K562 (cell line): ENCODE data around the gene PRKG1. TPM values are rescaled to one million over a fixed set of nuclear protein-coding genes. Genes with fewer than 3 reads are reported as not detected.

Source experiments
- E4F1 ChIP-seq: fragments of 250-450 bp; sonication (Bioruptor Pico); IDR thresholded peaks from 2 replicates; pipeline ENCODE4 v1.5.0; 2021; ENCODE audit warnings: mild to moderate bottlenecking, borderline replicate concordance
- NR3C1 ChIP-seq: sonication (generic); formaldehyde crosslinking; IDR thresholded peaks from 2 replicates; pipeline ENCODE4 v1.8.1; 2022; ENCODE audit warnings: missing genetic modification reagents
- TRIM24 ChIP-seq, 2 experiments: fragments of 450-650 bp; IDR thresholded peaks; 2 replicates each; pipeline ENCODE4 v1.6.1; 2016
- ZNF79 ChIP-seq: fragments of 250-450 bp; sonication (Bioruptor Pico); IDR thresholded peaks from 2 replicates; pipeline ENCODE4 v1.4.0; 2020; ENCODE audit warnings: low read depth, mild to moderate bottlenecking, moderate library complexity
- polyA plus RNA-seq, 8 experiments: library from polyadenylated mRNA; depleted of rRNA in 4 of 8; stranded (reverse) in 5 of 8; unstranded in 3 of 8; fragments of >200 nt; fragmentation: Nextera tagmentation in 2 of 8; fragmentation: Illumina TruSeq in 1 of 8; extraction: Ambion mirVana in 2 of 8; extraction: Trizol in 1 of 8; gene quantifications; 2 replicates each; pipeline versions ENCODE4 v1.2.1 to v1.2.3, GENCODE V29; 2011 to 2014; ENCODE audit warnings: inconsistent platforms in 1 of 8, missing spikeins in 1 of 8
- total RNA-seq, 7 experiments: library from RNA; depleted of rRNA in 6 of 7; stranded (reverse); fragments of >200 nt in 6 of 7; fragmentation: Illumina TruSeq in 2 of 7; extraction: Trizol in 2 of 7; gene quantifications; 2 replicates each; pipeline versions ENCODE4 v1.2.1 to v1.2.3, GENCODE V29; 2011 to 2021; ENCODE audit warnings: low replicate concordance in 1 of 7
- TF ChIP-seq, protein P1 (sequence below): fragments of 450-650 bp; formaldehyde crosslinking; conservative IDR thresholded peaks from 2 replicates; pipeline ENCODE4 v1.4.0; 2022; ENCODE audit warnings: mild to moderate bottlenecking, missing genetic modification characterization

PRKG1 gene
- total and polyA plus RNA-seq, 9 of the 15 experiments (the other 6 are each of a cell fraction or from before 2014, with no cell fraction given), result 0.22 TPM; not detected in 8

- TF ChIP-seq, protein P1, sequence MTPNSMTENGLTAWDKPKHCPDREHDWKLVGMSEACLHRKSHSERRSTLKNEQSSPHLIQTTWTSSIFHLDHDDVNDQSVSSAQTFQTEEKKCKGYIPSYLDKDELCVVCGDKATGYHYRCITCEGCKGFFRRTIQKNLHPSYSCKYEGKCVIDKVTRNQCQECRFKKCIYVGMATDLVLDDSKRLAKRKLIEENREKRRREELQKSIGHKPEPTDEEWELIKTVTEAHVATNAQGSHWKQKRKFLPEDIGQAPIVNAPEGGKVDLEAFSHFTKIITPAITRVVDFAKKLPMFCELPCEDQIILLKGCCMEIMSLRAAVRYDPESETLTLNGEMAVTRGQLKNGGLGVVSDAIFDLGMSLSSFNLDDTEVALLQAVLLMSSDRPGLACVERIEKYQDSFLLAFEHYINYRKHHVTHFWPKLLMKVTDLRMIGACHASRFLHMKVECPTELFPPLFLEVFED (CRISPR knock-in tag), result no peak
- TF ChIP-seq TRIM24 (IDR thresholded peaks at IDR 0.05) (no peak), NR3C1 (CRISPR knock-in tag) (no peak), ZNF79 (CRISPR knock-in tag) (no peak), E4F1 (CRISPR knock-in tag) (no peak)
- TF ChIP-seq, all 486 proteins: peak for 0
These were observed 1239.1 kb downstream of the PRKG1 start (continued) for GRCh38 chr10:52313256-52313932.
